Superior temporal gyrus (tissue), 1 donor: ENCODE measurements around the gene TEAD3.
"Not testable (repeated sequence)": the region's sequence is repeated elsewhere in the genome, so short reads cannot be mapped to it uniquely, and the experiment has no call there.

ENCODE experiments used
- DNase-seq: peaks from one replicate; pipeline ENCODE4 v3.0.0-alpha.2; 2016; ENCODE audit errors: extremely low spot score

TEAD3 gene

GRCh38 chr6:35496841-35497570 lies at the start of gene TEAD3:
Gene TEAD3 (minus strand): TSS chr6:35497079.
- no peak for DNase-seq

- DNase-seq, result no peak
Observed at GRCh38 chr6:35544769-35545361, 48.0 kb upstream of the TEAD3 start.

- no peak for DNase-seq
Observed at GRCh38 chr6:35543459-35544193, 46.7 kb upstream of the TEAD3 start.

DNA sequence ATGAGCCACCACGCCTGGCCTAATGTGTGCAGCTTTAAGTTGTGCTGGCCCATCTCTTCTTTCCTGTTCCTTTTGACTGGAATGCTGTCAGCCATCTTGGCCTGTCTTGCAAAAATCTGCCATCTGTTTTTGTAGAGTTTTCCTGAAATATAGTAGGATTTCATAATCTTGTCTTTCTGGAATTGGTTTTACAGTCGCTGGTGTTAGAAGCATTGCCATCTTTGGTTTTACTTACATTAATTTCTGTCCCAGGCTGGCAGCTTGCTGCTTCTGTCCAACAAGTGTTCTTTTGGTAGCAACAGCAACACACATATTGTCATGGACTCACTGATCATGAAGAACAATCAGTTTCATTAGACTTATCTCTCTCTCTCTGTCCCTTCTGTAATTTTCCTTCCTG lies 45.0 kb upstream of the TEAD3 start:
- DNase-seq, result no peak

DNA sequence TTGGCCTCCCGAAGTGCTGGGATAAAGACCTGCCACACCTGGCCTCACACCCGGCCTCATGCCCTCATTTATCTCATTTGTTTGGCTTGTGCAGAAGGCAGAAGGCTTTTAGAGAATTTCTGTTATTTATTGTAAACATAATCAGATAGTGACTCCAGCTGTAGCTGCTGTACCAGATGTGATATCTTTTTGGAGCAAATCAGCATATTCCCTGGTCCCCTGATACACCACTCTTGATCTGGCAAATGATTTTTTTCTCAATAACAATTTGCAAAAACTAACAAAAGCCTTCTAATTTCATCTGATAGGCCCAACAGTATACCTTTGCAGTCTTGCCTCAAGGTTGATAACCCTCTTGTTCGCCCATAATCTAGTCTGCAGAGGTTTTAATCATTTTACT lies 42.3 kb upstream of the TEAD3 start:
- DNase-seq, result no peak

GRCh38 chr6:35535847-35536246 lies 39.0 kb upstream of the TEAD3 start:
- DNase-seq, result not testable (repeated sequence)

GRCh38 chr6:35534407-35535170 lies 37.7 kb upstream of the TEAD3 start:
- DNase-seq, result no peak

DNA sequence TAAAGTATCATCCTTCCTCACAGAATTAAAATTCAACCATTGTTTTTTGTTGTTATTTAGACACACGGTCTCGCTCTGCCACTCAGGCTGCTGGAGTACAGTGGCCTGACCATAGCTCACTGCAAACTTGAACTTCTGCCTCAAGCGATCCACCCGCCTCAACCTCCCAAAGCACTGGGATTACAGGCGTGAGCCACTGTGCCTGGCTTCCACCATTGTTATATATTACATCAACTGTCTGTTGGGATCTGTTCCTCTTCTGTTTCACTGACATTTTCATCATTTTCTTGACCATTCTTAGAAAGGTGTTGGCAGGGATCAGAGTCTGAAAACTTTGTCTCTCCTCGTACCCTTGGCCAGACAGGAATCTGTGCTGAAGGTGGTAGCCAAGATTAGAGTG lies 37.1 kb upstream of the TEAD3 start:
- DNase-seq, result no peak

DNA sequence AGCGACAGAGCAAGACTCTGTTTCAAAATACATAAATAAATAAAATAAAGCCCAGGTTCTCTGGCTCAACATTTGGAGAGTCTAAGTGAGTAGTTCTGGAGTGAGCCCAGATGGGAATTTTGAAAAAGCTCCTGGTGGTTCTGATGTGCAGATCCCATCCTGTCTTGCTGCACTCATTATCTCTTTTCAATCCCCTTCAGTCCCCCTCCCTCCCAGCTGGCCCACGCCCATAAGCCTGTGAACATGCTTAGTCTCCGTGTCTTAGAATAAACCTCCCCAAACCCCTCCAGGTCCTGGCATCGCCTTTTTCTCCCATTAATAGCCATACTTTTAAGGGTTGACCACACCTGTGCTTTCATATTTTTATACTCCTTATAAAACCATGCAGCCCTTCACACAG lies 35.2 kb upstream of the TEAD3 start:
- DNase-seq, result no peak

DNA sequence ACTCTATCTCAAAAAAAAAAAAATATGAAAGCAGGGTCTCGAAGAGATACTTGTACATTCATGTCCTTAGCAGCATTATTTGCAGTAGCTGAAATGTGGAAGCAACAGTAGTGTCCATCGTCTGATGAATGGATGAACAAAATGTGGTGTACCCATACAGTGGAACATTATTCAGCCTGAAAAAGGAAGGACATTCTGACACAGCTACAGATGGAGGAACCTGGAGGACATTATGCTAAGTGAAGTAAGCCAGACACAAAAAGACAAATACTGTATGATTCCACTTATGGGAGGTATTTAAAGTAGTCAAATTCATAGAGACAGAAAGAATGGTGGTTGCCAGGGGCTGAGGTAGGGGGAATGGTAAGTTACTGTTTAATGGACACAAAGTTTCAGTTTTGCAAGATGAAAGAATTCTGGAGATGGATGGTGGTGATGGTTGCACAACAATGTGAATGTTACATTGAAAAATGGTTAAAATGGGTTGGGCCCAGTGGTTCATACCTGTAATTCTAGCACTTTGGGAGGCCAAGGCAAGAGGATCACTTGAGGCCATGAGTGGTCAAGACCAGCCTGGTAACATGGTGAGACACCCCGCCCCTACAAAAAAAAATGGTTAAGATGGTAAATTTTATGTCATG lies 27.6 kb upstream of the TEAD3 start:
- DNase-seq, result no peak

- peak; percentile 75 for DNase-seq
Observed at GRCh38 chr6:35522660-35523658, 26.1 kb upstream of the TEAD3 start.

GRCh38 chr6:35522151-35522550 lies 25.3 kb upstream of the TEAD3 start:
- no peak for DNase-seq

- no peak for DNase-seq
Observed at GRCh38 chr6:35521235-35521634, 24.4 kb upstream of the TEAD3 start.

GRCh38 chr6:35519313-35520015 lies 22.6 kb upstream of the TEAD3 start:
- no peak for DNase-seq

GRCh38 chr6:35518566-35519312 lies 21.9 kb upstream of the TEAD3 start:
- DNase-seq, result no peak

DNA sequence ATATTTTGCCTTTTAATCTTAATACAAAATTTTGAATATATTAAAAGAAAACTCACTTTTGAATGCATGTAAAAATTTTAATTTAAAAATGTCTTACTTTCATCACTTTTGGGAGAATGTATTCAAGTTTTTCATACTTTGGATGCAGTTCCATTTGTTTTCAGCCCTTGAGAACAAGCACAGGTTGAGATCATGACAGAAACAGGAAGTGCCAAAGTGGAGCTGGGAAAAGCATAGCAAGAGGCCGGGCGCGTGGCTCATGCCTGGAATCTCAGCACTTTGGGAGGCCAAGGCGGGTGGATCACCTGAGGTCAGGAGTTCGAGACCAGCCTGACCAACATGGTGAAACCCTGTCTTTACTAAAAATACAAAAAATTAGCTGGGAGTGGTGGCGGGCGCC lies 21.1 kb upstream of the TEAD3 start:
- not testable (repeated sequence) for DNase-seq

DNA sequence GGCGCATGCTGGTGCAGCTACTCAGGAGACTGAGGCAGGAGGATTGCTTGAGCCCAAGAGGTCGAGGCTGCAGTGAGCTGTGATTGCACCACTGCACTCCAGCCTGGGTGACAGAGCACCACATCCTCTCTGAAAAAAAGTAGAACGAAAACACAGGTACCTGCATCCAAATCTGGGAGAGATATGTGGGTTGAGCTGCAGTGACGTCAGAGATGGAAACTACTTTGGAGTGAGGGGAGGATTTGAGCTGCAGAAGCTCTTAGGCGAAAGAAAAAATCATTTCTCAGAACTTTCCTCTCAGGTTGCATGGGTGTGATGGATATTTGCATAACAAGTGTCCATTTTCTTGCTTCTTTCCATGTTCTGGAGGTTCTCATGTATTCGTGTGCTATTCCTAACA lies 19.8 kb upstream of the TEAD3 start:
- no peak for DNase-seq

DNA sequence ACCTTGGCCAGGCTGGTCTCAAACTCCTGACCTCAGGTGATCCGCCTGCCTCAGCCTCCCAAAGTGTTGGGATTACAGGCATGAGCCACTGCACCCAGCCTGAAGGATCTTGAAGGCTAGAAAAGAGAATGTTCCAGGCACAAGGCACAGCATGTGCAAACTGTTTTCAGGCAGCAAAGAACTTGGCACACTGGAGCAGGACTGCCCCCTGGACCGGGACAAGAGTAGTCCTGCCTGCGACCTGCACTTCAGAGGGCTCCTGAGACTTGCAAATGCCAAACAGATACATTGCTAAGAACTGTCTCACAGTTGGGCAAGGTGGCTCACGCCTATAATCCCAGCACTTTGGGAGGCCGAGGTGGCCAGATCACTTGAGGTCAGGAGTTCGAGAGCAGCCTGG lies 19.1 kb upstream of the TEAD3 start:
- not testable (repeated sequence) for DNase-seq

GRCh38 chr6:35514587-35514986 lies 17.7 kb upstream of the TEAD3 start:
- no peak for DNase-seq
